Stimulated activated CD4-positive, alpha-beta T cell treated with anti-CD3 and anti-CD28 coated beads, Interleukin-15, amount 100 ng/mL, for 24 hours (primary cell): ENCODE data around the gene PCTP.

Source experiments
- DNase-seq: peaks from one replicate; pipeline ENCODE4 v3.0.0-alpha.2; 2020

PCTP gene

DNA sequence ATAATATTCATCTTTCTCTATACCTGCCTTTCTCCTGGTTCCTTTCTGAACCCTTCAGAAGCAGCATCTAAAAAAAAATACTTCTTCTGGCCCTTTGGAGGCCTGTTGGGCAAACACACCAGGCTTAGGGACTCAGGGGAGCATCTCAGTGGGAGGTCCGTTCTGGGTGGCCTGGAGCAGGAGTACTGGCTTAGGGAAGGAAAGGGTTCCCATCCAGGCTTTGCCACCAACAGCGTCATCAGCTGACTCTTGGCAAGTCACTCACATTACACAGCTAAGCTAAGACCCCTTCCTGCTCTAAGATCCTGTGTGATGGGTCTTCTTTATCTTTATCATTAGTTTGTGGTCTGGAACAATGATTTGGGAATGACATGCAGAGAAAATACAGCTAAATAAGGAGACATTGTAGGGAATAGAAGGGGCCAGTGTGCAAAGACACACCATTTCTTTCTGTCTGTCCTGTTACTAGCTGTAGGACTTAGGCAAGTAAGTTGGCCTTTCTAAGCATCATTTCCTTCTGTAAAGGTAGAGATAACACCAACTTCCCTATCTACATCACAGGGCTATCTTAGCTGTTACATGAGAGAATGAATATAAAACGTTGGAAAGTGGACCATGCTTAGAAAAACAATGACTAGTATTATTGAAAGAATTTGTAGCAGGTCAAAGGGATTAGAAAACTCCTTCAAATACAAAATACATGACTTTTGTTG, 9.9 kb downstream of the PCTP start:
- no peak for DNase-seq

DNA sequence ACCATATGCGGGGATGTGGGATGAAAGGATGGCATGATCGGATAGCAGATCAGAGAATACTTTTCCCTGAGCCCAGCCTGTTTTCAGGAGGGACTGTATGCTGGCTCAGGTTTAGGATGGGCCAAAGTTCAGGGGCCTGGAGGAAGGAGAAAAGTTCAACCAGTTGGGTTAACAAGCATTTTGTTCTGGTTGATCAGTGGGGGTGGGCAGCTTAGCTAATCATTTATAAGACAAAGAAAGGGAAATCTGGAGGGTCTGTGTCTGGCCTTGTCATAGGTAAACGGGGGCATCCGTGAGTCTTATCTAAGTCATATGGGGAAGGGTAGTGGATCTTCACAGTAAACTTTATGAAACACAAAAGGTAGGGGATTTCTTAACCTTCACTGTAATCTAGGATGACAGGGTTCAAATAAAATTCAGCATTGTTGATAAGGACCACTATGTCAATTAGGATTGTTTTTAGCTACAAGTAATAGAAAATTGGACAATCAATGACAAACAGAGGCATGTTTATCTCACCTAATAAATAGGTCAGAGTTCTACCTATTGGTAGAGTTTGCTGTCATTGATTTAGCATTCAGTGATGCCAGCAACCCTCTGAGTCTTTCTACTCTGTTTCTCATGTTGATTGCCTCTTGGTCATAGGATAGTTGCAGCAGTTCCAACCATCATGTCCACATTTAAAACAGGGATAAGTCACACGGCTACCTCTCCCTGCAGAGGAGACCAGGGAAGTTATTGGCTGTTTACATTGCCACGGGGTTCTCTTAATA, 11.4 kb downstream of the PCTP start:
- no peak for DNase-seq

DNA sequence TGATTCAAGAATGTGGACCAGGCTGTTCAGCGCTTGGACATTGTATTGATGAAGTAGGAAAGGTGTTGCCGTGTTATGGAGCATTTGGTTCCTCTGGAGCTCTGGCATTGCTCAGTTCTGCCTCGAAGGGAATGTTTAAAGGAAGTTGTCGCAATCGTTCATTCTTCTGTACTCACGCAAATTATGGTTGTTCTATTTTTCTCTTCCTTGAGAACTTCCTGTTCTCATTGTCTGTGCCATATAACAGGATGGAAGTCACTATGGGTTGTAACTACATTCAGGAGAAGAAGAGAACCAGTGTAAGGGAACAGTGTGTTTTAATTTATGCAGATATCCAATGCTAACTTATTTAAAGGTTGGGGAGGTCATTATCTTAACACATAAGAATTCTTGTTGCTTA, 13.0 kb downstream of the PCTP start:
- DNase-seq: no peak

DNA sequence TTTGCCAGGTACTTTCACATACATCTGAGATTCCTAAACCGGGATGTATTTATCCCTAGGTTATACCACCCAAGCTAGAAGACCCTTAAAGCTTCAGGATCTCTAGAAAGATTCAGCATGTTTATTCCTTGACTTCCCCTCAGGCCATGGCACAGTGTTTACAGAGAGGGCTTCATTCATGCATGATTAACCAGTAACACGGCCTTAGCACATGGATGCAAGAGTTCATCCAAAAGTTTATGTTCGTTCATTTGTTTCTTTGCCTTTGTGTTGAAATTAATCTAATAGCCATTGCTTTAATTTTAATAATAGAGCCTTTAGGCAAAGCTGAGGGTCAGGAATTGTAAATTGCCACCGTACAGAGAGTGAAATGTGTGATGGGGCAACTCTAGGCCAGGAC, 13.8 kb downstream of the PCTP start:
- DNase-seq: no peak

DNA sequence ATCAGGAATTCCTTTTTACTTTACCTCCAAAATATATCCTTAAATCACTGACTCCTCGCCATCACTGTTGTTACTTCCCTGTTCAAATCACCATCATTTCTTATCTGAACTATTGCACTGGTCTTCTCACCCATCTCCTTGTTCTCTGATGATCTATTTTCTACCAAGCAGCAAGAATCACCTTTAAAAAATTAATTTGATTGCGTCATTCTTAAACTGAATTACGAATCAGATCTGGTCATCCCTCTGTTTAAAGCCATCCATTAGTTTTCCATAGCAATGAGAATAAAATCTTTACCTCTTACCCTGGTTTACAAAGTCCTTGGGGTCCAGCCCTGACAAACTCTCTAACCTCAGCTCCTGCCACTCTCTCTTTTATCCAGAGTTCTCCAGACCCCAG, 14.6 kb downstream of the PCTP start:
- no peak for DNase-seq

DNA sequence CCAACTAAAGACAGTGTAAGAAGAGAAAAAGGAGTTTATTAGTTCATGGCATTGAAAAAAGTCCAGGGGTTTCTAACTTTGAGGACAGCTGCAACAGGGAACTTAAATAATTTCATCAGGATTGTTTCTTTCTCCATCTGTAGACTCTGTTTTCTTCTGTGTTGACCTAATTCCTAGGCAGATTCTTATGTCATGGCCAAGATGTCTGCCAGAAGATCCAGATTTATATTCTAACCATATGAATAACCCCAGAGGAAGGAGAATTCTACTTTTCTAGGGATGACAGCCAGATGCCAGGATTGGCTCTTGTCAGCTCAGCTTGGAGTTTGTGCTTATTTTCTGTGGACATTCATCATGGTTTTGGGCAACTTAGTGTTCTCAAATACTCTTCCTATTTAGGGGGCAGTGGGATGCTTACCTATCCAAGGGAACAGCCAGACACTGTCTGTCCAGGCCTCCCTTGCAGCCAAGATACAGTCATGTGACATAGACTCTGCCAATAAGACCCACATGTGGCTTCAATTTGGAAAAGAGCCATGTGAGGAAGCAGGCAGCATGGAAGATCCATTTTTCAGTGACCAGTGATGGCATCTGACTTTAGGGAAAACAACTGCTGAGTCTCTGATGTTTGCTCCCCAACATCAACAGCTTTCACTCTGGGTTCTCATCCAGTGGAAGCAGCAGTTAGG, 18.2 kb downstream of the PCTP start:
- no peak for DNase-seq

DNA sequence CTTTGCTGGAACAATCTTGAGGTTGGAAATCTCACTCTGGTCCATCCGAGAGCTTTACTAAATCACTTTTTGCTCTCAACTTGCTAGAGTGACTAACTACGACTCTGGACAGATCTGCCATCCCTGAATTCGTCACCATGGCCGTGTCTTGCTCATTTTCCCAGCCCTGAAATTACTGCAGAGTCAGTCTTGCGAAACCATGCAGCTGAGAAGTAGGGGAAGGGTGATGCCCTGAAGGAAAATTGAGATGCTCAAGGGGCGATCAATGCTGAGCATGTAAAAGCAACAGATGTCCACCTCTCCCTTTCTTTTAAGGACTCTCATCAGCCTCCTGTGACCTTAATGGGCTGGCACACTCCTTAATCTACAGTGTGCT, 18.8 kb downstream of the PCTP start:
- DNase-seq: no peak

DNA sequence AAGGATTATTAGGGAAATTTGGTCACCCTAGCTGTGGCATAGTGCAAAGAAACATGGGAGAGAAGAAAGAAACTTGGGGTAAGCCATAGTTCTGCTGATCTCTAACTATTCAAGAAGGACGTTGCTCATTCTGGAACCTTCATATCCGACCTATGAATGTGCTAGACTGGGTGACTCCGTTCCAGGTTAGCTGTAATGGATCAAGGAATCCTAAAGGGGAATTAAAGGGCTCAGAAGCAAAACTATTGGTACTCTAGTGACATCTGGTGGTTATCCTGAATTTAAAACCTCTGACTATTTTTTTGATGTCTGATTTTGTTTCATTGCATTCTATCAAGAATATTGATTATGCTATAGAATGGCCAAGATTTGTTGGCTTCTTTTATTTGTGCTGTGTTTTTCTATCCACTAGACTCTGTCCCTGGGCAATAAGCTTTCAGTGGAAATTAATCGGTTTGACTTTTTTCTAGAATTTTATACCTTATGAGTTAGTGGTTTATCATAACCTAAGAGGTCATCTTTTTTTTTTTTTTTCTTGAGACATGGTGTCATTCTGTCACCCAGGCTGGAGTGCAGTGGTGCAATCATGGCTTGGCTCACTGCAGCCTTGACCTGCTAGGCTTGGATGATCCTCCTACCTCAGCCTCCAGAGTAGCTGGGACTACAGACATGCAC, 19.5 kb downstream of the PCTP start:
- no peak for DNase-seq

DNA sequence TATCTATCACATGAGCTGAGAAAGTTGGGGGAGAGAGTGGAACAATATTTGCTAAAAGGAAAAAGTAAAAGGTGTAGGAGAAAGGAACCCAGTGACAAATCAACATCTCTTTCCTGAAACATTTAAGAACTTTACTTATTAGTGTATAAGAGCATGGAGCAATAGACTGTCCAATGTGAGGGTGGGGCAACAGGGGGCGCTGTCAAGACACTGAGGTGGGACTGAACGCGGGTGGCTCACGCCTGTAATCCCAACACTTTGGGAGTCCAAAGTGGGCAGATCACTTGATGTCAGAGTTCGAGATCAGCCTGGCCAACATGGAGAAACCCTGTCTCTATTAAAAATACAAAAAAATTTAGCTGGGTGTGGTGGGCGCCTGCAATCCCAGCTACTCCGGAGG, 21.2 kb downstream of the PCTP start:
- DNase-seq: no peak

DNA sequence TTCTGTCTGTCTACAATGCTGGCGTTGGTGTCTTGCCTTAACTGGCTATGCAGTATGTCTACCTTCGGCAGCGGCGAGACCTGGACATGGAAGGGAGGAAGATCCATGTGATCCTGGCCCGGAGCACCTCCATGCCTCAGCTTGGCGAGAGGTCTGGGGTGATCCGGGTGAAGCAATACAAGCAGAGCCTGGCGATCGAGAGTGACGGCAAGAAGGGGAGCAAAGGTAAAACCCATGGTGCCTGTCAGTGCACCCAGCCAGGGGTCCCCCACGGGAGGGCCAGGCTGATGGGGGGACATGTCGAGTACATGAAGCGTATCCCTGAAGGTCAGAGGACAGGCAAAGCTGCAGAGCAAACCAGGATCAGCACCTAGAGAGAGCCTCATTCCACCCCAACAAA, 22.8 kb downstream of the PCTP start:
- DNase-seq: no peak

DNA sequence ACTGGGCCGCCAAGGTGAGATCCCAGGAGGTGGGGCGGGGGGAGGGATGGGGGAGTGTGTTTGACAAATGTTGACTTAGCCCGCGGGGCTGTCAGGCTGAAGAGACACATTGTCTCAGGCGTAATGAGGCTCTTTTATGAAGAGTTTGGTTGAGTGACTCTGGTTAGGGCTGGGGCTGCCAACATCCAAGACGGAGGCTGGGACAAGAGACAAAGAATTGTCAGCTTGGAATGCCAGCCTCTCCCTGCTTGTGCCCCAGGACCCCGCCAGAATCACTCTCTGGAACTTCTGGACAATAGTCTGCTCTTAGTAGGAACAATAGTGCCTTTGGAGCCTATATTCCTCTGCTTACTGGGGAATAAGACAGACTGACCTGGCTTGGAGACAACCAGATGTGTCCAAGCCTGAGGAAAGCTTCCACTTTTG, 24.0 kb downstream of the PCTP start:
- no peak for DNase-seq

DNA sequence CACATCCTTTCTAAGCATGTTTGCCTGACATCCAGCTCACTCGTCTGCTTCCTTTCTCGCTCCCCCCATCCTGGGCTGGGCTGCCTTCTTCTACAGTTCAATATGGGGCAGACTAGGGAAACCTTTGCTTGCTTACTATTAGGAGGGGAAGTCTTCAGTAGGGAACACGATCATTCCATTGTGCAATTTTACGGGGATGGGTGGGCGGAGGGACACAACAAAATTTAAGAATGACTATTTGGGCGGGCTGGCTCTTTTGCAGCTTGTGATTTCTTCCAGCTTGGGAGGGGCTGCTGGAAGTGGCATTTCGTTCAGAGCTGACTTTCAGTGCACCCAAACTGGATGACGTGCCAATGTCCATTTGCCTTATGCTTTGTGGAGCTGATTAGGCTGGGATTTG, 25.4 kb downstream of the PCTP start:
- no peak for DNase-seq

DNA sequence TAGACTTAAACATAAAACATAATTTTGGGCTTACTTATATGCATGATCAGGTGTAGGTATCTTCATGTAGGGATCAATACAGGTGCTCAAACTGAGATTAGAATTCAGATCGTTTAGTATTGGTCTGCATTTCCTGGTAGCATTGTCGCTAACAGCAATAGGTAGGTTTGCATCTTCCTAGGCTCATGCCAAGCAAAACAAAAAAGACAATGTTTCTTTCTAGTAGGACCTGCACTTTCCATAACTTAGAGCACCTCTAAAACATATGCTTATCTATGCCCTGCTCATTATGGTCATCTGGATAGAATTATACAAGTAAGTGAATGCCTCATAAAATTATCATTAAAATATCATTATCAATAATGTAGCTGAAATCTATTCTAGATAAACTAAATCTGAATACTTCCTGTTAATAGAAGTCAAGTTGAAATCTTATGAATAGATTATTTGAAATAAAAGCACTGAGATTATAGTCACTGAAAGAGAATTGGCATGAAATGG, 26.7 kb downstream of the PCTP start:
- no peak for DNase-seq

DNA sequence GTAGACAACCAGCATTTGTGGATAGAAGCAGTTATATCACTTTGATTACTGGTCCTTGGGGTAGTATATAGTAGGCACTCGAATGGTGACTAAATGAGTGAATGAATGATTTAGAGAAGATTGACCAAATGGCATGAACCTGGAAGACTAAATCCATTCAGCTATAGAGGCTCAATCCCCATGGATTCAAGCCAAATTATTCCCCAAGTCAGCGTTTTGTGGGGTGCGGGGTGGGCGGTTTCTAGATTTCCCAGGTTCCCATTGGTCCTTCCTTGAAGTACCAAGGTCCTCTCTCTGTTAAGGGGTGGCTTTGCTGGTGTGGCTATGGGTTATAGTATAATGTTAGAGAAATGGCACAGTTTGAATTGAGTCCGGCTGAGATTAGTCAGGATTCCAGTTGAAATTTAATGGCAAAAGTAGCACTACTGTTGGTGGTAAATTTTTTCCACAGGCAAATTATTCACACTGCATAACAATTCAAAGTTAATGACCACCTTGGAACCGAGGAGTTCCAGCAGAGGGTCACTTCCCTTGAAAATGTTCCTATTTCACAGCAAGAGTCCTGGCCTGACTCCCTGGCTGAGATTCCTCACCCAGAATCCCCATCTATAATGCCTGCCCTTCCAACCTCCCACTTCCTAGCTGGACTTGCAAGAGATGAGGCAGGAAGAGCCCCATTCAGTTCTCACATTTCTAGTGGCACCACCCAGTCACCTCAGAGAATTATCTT, 27.7 kb downstream of the PCTP start:
- DNase-seq: no peak

DNA sequence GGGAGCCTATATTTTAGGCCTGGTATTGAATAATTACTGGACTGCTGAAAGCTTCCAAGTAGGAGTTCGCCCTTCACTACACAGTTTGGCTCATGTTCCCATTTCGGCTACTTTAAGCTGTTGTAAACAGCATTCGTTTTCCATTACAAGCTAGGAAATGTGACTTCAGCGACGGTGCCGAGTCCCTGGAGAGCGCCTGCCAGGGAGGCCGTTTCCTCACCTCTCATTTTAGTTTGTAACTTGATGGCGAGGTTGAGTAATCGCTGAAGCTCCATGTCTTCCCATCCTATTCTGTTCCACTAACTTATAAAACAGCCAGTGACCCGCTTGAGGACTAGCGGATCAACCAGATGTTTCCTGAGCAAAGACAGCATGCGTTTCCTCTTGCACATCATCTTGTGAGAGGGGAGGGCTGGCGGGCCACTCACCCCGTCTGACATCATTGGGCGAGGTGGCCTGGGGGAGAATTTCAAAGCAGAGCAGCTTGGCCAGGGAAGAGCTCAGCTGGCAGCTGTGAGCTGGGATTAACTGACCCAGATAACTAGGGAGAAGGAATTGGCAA, 32.9 kb downstream of the PCTP start:
- DNase-seq: no peak

DNA sequence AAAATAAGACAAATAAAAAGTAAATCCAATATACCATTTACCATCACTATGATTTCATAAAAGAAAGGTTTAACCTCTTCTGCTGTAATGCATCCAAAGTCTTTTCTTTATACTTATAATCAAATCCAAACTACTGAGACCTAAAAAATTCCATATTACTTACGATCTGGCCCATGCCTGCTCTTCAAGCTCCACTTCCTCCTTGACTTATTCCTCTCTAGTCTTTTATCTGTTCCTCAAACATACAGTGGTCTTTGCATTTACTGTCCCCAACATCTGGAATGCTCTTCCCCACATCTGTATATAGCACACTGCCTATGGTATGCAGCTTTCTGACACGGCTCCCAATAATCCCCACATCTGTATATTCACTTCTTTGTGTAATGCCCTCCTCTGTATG, 33.8 kb downstream of the PCTP start:
- DNase-seq: no peak

DNA sequence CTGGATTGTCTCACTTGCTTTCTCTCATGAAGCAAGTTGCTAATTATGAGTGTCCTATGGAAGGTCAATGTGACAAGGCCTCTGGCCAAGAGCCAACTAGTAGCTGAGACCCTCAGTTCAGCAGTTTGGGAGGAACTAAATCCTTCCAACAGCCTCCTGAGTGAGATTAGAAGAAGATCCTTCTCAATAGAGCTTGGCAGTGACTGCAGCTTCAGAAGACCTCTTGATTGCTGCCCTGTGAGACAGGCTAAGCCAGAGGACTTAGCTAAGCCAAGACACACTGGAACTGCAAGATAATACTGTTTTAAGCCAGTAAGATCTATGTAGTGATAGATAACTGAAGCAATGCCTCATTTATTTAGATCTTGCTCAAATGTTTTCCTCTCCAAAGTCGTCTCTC, 34.3 kb downstream of the PCTP start:
- no peak for DNase-seq

DNA sequence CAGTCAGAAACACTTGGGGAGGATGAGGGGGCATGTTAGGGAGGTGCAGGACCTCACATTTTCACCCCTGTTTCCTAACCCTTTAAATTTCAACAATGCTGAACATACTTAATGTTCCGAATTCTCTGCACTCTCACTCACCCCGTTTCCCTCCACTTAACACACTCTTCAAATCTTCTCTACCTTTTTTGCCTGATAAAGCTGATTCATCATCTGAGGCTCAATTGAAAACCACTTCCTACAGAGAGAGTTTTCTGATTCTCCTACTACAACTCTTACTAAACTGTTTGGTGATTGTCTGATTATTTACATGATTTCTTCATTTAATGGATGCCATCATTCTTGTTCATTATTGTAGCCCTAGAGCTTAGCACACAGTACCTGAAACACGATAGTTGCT, 42.4 kb downstream of the PCTP start:
- DNase-seq: no peak

DNA sequence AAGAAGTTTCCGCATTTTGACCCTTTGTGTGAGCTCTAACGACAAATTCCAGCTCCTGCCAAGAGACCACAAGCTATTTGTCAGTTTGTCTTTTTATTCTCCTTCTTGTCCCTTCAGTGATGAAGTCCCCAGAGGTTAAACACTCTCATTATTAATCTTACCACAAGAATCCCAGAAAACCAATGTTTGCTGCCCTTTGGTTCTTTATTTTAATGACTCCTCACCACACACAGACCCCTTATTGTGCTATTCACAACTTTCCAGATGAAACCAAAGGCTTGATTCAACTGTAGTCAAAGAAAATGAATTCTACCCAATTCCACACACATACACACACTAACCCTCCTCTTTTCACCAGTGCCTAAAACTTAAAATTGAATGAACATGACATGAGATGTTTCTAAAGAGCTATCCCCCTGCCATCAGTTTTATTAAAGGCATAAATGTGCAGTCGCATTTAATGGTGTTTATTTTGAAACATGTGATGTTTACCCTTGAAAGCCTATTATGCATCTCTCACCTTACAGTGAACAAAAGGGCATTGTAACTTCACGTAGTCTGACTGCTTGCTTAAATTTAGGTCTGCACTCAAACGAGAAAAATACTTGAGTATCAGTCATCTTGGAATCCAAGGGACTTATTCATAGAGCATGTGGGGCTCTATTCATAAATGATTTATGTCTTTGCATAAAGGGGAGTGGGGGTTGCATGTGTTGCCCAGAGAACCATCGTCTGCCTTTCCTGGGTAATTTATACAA, 44.1 kb downstream of the PCTP start:
- no peak for DNase-seq

DNA sequence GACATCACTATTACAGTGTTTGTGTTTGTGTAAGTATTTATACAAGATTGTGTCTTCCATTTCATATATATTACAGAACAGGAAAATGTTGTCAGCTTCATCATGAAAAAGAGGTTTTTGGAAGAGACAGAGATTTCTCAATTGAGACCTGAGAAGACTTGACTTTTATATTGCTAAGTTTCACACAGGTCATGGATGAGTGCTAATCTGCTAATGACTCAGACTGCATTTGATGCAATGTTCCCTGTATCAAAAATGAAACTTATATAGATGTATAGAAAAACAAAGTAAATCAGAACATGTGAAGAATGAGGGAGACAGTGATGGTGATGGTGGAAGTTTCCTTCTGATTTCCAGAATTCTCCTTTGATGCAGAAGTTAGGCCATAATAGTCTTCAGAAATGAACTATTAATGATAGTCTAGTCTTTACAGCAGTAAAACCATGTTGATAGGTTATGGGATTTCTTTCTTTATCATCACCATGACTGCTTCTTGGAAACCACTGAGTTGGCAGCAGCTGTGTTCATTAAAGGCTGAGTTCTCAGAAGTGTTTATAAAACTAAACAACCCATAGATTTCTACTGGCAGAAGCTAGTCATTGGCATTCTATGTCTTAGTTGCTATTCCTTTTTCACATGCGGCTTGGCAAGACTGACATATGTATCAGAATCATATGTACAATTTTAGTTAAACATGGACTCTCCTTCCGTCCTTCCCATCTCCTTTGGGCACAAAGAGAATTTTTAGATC, 56.1 kb downstream of the PCTP start:
- DNase-seq: no peak

DNA sequence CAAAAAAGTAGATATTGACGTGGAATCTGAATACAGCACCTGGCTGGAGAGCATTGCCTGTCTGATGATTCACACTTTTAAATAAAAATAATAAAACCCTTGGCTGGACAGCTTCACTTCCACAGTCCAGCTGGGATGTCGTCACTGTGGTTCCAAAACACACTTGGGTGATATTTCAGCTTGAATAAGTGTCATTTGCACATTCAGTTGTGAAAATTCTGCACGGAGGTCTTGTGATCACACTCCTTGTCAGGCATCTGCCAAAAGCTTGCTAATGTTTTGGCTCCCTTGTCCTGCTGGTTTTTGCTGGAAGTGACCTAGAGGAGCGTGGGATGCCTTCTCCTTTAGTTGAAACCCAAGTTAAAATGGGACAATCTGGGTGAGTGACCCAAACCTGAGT, 60.7 kb downstream of the PCTP start:
- no peak for DNase-seq
